Tibial nerve (tissue), 4 donors: ENCODE data around the gene PITPNM2.

Experiments used
- EP300 ChIP-seq, 2 donors: sonication (generic); formaldehyde crosslinking; IDR thresholded peaks; one replicate each; pipeline ENCODE4 v1.6.1; 2017; ENCODE audit warnings: antibody characterized with exemption in 2 of 2, mild to moderate bottlenecking in 1 of 2
- TF ChIP-seq, protein P1 (sequence below), 5 experiments: fragments of 200-600 bp in 3 of 5; fragments of 450-650 bp in 2 of 5; sonication (generic) in 3 of 5; IDR thresholded peaks; one replicate each; pipeline ENCODE4 v1.5.1; 2016 to 2019; ENCODE audit warnings: antibody characterized with exemption in 5 of 5, mild to moderate bottlenecking in 3 of 5, moderate library complexity in 2 of 5

DNA sequence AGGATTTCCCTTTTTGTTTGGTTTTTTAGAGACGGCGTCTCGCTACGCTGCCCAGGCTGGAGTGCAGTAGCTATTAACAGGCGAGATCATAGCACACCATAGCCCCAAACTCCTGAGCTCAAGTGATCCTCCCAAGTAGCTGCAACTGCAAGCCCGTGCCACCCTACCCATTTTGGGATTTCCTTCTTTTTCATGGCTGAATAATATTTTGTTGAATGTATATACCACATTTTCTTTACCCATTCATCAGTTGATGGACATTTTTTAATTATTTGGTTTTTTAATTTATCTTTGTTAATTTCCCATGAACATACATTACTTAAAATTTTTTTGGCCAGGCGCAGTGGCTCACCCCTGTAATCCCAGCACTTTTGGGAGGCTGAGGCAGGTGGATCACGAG, 15.2 kb downstream of the PITPNM2 start:
- TF ChIP-seq, protein P1, sequence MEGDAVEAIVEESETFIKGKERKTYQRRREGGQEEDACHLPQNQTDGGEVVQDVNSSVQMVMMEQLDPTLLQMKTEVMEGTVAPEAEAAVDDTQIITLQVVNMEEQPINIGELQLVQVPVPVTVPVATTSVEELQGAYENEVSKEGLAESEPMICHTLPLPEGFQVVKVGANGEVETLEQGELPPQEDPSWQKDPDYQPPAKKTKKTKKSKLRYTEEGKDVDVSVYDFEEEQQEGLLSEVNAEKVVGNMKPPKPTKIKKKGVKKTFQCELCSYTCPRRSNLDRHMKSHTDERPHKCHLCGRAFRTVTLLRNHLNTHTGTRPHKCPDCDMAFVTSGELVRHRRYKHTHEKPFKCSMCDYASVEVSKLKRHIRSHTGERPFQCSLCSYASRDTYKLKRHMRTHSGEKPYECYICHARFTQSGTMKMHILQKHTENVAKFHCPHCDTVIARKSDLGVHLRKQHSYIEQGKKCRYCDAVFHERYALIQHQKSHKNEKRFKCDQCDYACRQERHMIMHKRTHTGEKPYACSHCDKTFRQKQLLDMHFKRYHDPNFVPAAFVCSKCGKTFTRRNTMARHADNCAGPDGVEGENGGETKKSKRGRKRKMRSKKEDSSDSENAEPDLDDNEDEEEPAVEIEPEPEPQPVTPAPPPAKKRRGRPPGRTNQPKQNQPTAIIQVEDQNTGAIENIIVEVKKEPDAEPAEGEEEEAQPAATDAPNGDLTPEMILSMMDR (IDR thresholded peaks at IDR 0.05) = no peak
- no peak for TF ChIP-seq EP300 (IDR thresholded peaks at IDR 0.05)
